Measurements from ENCODE around the gene GPR158.

Gene GPR158

DNA sequence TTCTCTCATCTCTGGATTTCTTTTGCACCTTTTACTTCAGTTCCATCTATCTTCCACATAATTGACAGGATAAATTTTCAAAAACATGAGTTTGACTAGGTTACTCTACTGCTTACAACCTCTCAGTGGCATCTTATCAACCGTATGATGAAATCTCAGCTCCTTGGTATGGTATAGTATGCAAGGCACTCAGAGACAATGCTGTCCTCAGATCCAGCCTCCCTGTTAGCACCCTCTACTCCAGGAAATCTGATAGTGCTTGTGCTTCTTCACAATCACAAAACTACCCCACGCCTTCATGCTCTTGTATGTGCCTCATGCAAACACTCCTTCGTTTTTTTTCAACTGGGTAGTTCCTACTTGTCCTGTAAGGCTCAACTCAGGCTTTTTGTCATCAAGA, 330.7 kb downstream of the GPR158 start:
- H3K9ac ChIP-seq (ENCODE audit: low read length), result no peak overlapping the region
- no peaks in the 10 kb centered on the region for H3K36me3 ChIP-seq (ENCODE audit: control insufficient read depth, insufficient read depth, low read length, severe bottlenecking)
- H3K4me1 ChIP-seq (ENCODE audit: control insufficient read depth, insufficient read depth, low read length), result no peaks in the 10 kb centered on the region
- no peak for DNase-seq (ENCODE audit: low read depth)
- H3K4me3 ChIP-seq (ENCODE audit: low read length), result no peak overlapping the region
- H3K27me3 ChIP-seq (replicated peaks; ENCODE audit: control insufficient read depth, insufficient read depth, low read length), result peaks cover 8% of the 10 kb centered on the region
- H3K9me3 ChIP-seq (ENCODE audit: control insufficient read depth, low read length), result no peaks in the 10 kb centered on the region

- no peak overlapping the region for H3K9ac ChIP-seq (ENCODE audit: low read length)
- H3K27me3 ChIP-seq (replicated peaks; ENCODE audit: control insufficient read depth, insufficient read depth, low read length), result peaks cover 2% of the 10 kb centered on the region
- H3K4me3 ChIP-seq (ENCODE audit: low read length), result no peak overlapping the region
- H3K9me3 ChIP-seq (ENCODE audit: control insufficient read depth, low read length), result no peaks in the 10 kb centered on the region
- no peak for DNase-seq (ENCODE audit: low read depth)
- H3K36me3 ChIP-seq (ENCODE audit: control insufficient read depth, insufficient read depth, low read length, severe bottlenecking), result no peaks in the 10 kb centered on the region
- no peaks in the 10 kb centered on the region for H3K4me1 ChIP-seq (ENCODE audit: control insufficient read depth, insufficient read depth, low read length)
Observed at GRCh38 chr10:25506821-25507335, 332.1 kb downstream of the GPR158 start.

GRCh38 chr10:25508112-25508815, 333.5 kb downstream of the GPR158 start:
- Histone ChIP-seq H3K4me1 (ENCODE audit: control insufficient read depth, insufficient read depth, low read length) (no peaks in the 10 kb centered on the region), H3K9me3 (ENCODE audit: control insufficient read depth, low read length) (no peaks in the 10 kb centered on the region), H3K27me3 (replicated peaks; ENCODE audit: control insufficient read depth, insufficient read depth, low read length) (no peaks in the 10 kb centered on the region), H3K9ac (ENCODE audit: low read length) (no peak overlapping the region), H3K4me3 (ENCODE audit: low read length) (no peak overlapping the region), H3K36me3 (ENCODE audit: control insufficient read depth, insufficient read depth, low read length, severe bottlenecking) (no peaks in the 10 kb centered on the region)
- DNase-seq (ENCODE audit: low read depth), result no peak

- no peak overlapping the region for H3K9ac ChIP-seq (ENCODE audit: low read length)
- no peak for DNase-seq (ENCODE audit: low read depth)
- H3K9me3 ChIP-seq (ENCODE audit: control insufficient read depth, low read length), result no peaks in the 10 kb centered on the region
- H3K4me1 ChIP-seq (ENCODE audit: control insufficient read depth, insufficient read depth, low read length), result no peaks in the 10 kb centered on the region
- no peaks in the 10 kb centered on the region for H3K36me3 ChIP-seq (ENCODE audit: control insufficient read depth, insufficient read depth, low read length, severe bottlenecking)
- H3K4me3 ChIP-seq (ENCODE audit: low read length), result no peak overlapping the region
- H3K27me3 ChIP-seq (replicated peaks; ENCODE audit: control insufficient read depth, insufficient read depth, low read length), result no peaks in the 10 kb centered on the region
Observed at GRCh38 chr10:25509151-25509550, 334.4 kb downstream of the GPR158 start.

GRCh38 chr10:25522294-25522693, 347.5 kb downstream of the GPR158 start:
- DNase-seq (ENCODE audit: low read depth), result no peak
- Histone ChIP-seq H3K36me3 (ENCODE audit: control insufficient read depth, insufficient read depth, low read length, severe bottlenecking) (no peaks in the 10 kb centered on the region), H3K9me3 (ENCODE audit: control insufficient read depth, low read length) (no peaks in the 10 kb centered on the region), H3K4me3 (ENCODE audit: low read length) (no peak overlapping the region), H3K27me3 (replicated peaks; ENCODE audit: control insufficient read depth, insufficient read depth, low read length) (no peaks in the 10 kb centered on the region), H3K9ac (ENCODE audit: low read length) (no peak overlapping the region), H3K4me1 (ENCODE audit: control insufficient read depth, insufficient read depth, low read length) (no peaks in the 10 kb centered on the region)

GRCh38 chr10:25522946-25523608, 348.3 kb downstream of the GPR158 start:
- H3K4me1 ChIP-seq (ENCODE audit: control insufficient read depth, insufficient read depth, low read length), result no peaks in the 10 kb centered on the region
- no peak overlapping the region for H3K9ac ChIP-seq (ENCODE audit: low read length)
- no peaks in the 10 kb centered on the region for H3K36me3 ChIP-seq (ENCODE audit: control insufficient read depth, insufficient read depth, low read length, severe bottlenecking)
- H3K4me3 ChIP-seq (ENCODE audit: low read length), result no peak overlapping the region
- no peaks in the 10 kb centered on the region for H3K27me3 ChIP-seq (replicated peaks; ENCODE audit: control insufficient read depth, insufficient read depth, low read length)
- no peaks in the 10 kb centered on the region for H3K9me3 ChIP-seq (ENCODE audit: control insufficient read depth, low read length)
- no peak for DNase-seq (ENCODE audit: low read depth)

DNA sequence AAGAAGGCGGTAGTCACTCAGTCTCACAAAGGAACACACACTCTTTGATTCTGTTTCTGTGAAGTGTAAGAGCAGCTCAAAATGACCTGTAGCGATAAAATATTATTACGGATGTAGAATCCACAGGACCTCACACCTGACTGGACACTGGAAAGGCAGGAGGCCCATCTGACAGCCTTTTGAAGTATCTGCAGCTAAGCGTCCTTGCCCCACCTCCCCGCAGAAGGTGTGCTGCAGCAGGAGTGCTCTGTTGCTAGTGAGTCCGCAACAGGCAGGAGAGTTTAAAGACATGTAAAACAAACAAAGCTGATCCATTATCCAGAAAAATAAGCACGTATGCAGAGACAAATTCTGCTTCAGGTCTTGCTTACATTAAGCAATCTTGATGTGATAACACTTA, 355.5 kb downstream of the GPR158 start:
- Histone ChIP-seq H3K27me3 (replicated peaks; ENCODE audit: control insufficient read depth, insufficient read depth, low read length) (no peaks in the 10 kb centered on the region), H3K36me3 (ENCODE audit: control insufficient read depth, insufficient read depth, low read length, severe bottlenecking) (no peaks in the 10 kb centered on the region), H3K9me3 (ENCODE audit: control insufficient read depth, low read length) (no peaks in the 10 kb centered on the region), H3K4me3 (ENCODE audit: low read length) (no peak overlapping the region), H3K9ac (ENCODE audit: low read length) (no peak overlapping the region), H3K4me1 (ENCODE audit: control insufficient read depth, insufficient read depth, low read length) (no peaks in the 10 kb centered on the region)
- no peak for DNase-seq (ENCODE audit: low read depth)

DNA sequence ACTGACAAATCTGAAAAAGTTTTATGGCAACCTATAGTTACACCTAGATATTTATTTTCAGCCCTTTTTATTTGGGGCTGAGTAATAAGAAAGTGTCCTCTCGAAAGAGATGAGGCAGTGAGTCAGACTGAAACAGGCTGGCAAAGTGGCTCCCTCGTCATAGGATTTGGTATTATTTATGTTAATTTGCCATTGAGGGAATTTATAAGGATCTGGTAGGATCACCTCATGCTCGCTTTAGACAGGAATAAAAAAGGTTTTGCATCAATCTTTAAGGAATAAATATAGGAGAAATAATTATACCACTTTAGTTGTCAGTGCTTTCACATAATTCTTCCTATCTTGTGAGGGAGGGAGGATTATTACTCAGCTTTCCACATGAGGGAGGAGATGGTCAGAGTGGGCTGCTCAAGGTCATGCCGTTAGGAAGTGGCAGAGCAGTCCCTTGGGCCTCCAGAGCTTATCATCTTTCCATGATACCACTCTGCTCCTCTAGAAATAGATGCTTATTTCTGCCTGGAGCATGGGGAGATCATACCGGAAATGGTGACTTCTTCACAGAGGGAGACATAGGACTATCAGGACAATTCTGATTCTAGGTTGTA, 356.8 kb downstream of the GPR158 start:
- Histone ChIP-seq H3K9ac (ENCODE audit: low read length) (no peak overlapping the region), H3K27me3 (replicated peaks; ENCODE audit: control insufficient read depth, insufficient read depth, low read length) (no peaks in the 10 kb centered on the region), H3K36me3 (ENCODE audit: control insufficient read depth, insufficient read depth, low read length, severe bottlenecking) (no peaks in the 10 kb centered on the region), H3K4me1 (ENCODE audit: control insufficient read depth, insufficient read depth, low read length) (no peaks in the 10 kb centered on the region), H3K4me3 (ENCODE audit: low read length) (no peak overlapping the region), H3K9me3 (ENCODE audit: control insufficient read depth, low read length) (no peaks in the 10 kb centered on the region)
- DNase-seq (ENCODE audit: low read depth), result no peak

- no peaks in the 10 kb centered on the region for H3K4me1 ChIP-seq (ENCODE audit: control insufficient read depth, insufficient read depth, low read length)
- no peak overlapping the region for H3K4me3 ChIP-seq (ENCODE audit: low read length)
- H3K9ac ChIP-seq (ENCODE audit: low read length), result no peak overlapping the region
- H3K36me3 ChIP-seq (ENCODE audit: control insufficient read depth, insufficient read depth, low read length, severe bottlenecking), result no peaks in the 10 kb centered on the region
- DNase-seq (ENCODE audit: low read depth), result no peak
- no peaks in the 10 kb centered on the region for H3K27me3 ChIP-seq (replicated peaks; ENCODE audit: control insufficient read depth, insufficient read depth, low read length)
- H3K9me3 ChIP-seq (ENCODE audit: control insufficient read depth, low read length), result no peaks in the 10 kb centered on the region
Observed at GRCh38 chr10:25532213-25532612, 357.4 kb downstream of the GPR158 start.

- Histone ChIP-seq H3K27me3 (replicated peaks; ENCODE audit: control insufficient read depth, insufficient read depth, low read length) (no peaks in the 10 kb centered on the region), H3K9me3 (ENCODE audit: control insufficient read depth, low read length) (no peaks in the 10 kb centered on the region), H3K36me3 (ENCODE audit: control insufficient read depth, insufficient read depth, low read length, severe bottlenecking) (no peaks in the 10 kb centered on the region), H3K4me1 (ENCODE audit: control insufficient read depth, insufficient read depth, low read length) (no peaks in the 10 kb centered on the region), H3K4me3 (ENCODE audit: low read length) (no peak overlapping the region), H3K9ac (ENCODE audit: low read length) (no peak overlapping the region)
- no peak for DNase-seq (ENCODE audit: low read depth)
Observed at GRCh38 chr10:25536027-25536426, 361.2 kb downstream of the GPR158 start.

DNA sequence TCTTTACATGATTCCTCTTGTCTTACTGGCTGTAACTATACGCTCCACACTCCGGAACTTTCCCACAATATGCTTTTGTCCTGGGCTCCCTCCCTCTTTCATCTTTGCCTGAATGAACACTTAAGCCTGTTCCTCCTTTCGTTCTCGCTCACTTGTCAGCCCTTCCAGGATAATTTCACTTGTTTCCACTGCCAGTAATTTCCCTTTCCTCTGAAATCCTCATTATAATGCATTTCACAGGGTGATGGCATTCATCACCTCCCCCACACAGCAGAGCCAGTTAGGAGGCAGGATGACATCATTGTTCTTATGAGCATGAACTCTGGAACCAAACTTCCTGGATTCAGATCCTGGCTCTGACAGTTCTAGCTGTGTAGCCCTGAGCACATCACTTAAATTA, 372.6 kb downstream of the GPR158 start:
- no peak overlapping the region for H3K4me3 ChIP-seq (ENCODE audit: low read length)
- no peaks in the 10 kb centered on the region for H3K36me3 ChIP-seq (ENCODE audit: control insufficient read depth, insufficient read depth, low read length, severe bottlenecking)
- no peak for DNase-seq (ENCODE audit: low read depth)

More for the DNA sequence above, 372.6 kb downstream of the GPR158 start:
- Histone ChIP-seq H3K9ac (ENCODE audit: low read length) (no peak overlapping the region), H3K4me1 (ENCODE audit: control insufficient read depth, insufficient read depth, low read length) (no peaks in the 10 kb centered on the region), H3K27me3 (replicated peaks; ENCODE audit: control insufficient read depth, insufficient read depth, low read length) (peaks cover 6% of the 10 kb centered on the region), H3K9me3 (ENCODE audit: control insufficient read depth, low read length) (no peaks in the 10 kb centered on the region)

All from adipocyte (in vitro differentiated cells).